GM18499 (cell line): ENCODE data around the gene KDM6B.
"Not testable (repeated sequence)": the region's sequence is repeated elsewhere in the genome, so short reads cannot be mapped to it uniquely, and the experiment has no call there.

Experiments
- ATAC-seq: cut with Tn5 transposase; IDR thresholded peaks from one replicate; pipeline ENCODE4 v1.9.1; 2021; ENCODE audit warnings: moderate number of reproducible peaks; ENCODE audit not compliant: insufficient read depth, unreplicated experiment

The KDM6B gene

DNA sequence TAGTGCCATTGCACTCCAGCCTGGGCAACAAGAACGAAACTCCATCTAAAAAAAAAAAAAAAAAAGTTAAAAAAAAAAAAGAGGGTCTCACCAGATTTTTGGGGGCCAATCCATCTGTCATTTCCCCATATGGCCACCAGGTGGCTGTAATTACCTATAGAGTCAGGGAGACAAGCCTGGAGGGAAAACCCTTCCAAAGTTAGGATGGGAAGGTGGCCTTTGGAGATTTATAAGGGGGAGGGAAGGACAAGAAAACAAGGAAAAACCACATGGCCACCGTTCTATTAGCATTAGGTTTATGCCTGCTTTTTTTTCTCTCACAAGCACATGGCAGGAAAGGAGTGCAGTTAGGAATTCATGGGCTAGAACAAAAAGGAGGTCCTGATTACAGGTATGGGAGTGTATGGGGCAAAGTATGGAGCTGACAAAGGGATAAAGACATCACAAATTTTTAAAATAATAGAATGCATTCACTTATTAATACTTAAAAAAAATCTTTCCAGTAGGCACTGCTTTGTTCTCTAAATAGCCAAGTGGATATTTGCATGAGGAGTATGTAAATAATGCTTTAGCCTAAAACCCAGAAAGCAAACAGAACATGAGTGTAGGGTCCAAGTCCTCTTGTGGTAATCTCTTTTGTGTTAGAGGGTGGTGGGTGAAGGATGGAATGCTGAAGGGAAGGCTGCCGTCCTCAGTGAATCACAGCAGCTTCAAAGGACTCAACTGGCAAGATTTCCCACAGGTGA is 28.8 kb downstream of the KDM6B start:
- ATAC-seq, result no peak

DNA sequence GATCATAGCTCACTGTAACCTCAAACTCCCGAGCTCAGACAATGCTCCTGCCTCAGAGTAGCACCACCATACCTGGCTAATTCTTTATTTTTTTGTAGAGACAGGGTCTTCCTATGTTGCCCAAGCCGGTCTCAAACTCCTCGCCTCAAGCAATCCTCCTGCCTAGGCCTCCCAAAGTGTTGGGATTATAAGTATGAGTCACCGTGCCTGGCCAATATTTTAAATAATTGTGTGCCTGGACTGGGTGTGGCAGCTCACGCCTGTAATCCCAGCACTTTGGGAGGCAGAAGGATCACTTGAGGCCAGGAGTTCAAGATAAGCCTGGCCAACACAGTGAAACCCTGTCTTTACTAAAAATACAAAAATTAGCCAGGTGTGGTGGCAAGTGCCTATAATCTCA is 30.4 kb downstream of the KDM6B start:
- ATAC-seq, result not testable (repeated sequence)

DNA sequence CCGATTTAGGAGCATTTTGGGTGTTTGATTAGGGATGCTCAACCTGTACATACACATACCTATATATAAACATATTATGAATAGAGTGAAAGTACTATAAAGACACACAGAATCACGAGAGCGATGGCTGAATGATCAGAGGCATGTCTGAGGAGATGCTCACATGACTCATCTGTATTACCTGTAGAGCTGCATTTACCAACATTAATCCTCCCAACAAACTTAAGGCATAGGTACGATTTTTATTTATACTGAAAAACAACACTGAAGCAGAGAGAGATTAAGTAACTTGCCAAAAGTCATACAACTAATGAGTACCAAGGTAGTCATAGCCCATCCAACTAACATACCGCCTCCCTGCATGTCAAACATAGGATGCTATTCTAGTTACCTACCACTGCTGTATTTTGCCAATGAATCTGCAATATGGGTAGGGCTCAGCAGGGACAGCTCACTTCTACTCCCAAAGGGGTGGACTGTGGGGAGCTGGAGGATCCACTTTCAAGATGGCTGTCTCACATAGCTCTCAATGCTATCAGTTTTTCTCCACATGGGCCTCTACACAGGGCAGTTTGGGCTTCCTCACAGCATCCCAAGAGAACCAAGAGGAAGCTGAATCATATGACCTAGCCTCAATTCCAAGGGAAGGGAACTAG is 31.1 kb downstream of the KDM6B start:
- no peak for ATAC-seq

DNA sequence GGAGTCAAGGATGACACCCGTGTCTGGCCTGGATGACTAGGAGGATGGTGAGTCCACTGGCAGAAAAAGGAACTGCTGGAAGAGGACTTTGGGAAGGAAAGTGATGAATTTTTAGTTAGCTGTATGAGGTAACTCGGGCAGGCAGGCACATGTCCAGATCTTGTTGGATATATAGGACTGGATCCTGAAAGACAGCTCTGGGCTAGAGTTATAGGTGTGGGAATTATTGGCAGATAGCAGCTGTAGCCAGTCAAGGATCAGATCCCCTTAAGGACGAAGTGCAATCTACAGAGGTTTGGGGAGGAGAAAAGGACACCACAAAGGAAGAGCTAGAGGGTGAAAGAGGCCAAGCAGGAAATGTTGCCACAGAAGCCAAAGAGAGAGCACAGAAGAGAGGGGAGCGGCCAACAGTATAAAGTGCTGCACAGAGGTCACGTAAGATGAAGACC is 33.9 kb downstream of the KDM6B start:
- ATAC-seq, result no peak

DNA sequence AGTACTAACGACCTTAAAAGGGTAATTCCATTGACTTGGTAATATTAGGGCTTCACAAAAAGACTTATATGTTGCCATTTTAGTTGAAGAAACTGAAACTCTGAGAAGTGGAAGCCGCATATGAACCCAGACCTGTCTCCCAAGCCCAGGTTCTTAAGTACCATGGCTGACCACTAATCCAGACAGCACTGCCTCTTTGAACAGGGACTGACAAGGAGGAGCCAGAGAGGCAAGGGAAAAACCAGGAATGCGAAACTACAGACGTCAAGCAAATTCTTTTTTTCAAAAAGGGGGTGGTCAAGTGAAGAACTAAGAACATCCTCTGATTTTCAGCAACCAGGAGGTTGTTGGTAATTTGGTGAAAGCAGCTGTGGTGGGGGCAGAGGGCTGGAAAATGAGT is 39.0 kb downstream of the KDM6B start:
- ATAC-seq, result no peak

DNA sequence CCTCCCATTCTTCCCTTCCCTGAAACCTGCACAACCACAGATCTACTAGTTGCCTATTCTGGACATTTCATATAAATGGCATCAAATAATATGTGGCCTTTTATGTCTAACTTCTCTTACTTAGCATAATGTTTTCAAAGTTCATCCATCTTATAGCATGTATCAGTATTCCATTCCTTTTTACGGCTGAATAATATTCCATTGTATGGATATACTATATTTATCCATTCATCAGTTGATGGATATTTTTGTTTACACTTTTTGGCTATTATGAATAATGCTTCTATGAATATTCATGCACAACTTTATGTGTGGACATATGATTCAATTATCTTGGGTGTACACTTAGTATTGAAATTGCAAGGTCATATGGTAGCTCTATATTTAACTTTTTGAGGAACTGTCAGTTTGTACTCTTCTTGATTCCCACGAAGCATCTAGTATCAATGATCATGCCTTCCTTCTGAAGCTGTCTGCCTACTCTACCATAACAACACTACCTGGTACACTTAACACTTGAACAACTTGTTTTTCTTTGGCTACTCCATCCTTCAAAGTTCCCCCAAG is 41.9 kb downstream of the KDM6B start:
- no peak for ATAC-seq

DNA sequence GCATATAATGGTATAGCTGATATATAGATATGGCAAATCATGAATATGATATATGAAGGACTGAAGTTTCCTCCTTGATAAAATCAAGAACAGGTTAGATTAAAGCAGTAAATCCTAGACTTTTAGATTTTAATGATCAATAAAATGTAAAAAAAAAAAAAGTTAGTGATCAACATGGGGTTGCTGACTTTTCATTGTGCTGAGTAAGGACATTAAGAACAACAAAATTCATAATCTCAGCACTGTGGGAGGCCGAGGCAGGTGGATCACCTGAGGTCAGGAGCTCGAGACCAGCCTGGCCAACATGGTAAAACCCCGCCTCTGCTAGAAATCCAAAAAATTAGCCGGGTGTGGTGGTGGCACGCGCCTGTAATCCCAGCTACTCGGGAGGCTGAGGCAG is 44.2 kb downstream of the KDM6B start:
- no peak for ATAC-seq

DNA sequence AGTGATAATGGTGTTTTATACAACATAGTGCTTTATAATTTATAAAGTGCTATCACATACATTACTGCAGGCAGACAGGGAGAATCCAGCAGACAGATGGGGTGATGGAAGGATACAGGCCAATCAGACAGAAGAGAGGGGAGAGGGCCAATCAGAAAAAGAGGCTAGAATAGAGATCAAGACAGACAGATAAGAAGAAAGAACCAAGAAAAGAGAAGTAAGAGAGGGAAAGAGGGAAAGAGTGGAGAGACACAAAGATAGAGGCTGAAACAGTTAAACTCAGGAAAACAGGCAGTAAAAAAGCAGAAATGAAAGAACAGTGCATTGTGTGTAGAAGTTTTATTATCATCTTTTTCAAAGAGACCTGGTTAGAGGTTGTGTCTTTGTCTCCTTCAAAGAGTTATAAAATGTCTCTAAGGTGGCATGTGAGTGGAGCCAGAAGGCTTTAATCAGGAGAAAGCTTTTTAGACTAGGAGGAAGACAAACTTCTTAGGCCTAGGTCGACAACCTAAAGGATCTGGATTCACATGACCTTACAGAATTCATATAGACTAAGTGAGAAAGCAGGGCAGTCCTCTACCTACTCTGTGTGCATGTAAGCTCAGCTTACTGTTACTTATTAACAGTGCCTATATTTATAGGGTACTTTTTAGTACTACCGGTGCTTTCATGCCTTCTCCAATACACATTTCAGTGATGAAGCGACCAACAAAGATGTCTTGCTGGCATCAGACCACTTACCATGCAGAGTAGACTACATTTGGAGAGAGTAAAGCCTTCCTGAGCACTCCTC is 46.3 kb downstream of the KDM6B start:
- no peak for ATAC-seq

DNA sequence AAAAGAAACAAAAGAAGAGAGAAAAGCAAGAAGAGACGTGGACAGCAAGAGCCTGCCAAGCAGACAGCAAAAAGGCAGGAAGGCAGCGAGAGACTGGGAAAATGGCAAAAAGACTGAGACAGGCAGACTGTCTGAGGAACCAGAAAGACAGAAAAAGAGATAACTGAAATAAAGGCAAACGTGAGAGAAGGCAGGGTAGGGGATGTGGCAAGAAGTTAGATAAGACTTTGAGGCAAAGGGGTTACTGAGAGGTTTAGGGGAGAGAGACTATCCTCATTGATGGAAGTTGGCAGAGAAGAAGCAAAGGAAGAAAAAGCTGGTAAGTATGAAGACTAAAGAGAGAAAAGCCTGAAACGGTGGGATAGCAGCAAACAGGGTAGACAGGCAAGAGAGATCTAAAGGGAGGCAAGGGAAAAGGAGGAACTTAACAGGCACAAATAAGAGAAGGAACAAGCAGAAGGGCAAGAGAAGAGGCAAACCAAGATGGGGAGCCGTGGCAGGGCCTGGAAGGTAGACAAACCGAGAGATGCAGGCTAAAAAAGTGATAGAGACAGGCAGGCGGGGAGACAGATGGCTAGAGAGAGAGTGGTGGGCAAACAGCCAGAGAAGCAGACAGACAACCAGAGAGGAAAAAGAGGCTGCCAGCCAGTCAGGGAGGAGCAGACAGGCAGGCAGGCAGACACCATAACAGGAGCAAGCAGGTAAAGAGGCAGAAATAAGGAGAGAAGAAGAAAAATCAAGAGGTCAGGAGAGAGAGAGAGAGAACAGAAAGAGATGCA is 47.4 kb downstream of the KDM6B start:
- ATAC-seq, result no peak

DNA sequence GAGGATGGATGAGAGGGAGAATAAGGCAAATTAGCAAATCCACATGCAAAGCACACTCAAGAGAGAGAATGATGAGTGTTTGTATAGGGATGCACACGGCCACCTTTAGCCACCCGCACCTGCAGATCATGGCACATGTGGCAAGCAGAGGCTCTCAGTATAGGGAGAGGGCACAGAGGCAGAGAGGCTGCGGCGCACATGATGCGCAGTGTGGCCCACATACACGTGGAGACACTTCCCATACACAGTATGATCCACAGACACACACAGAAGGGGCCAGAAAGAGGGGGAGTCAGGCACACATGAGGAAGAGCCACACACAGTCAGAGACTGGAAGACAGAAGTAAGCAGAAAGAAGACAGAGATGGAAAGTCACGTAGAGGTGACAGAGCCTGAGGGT is 48.1 kb downstream of the KDM6B start:
- ATAC-seq, result no peak

DNA sequence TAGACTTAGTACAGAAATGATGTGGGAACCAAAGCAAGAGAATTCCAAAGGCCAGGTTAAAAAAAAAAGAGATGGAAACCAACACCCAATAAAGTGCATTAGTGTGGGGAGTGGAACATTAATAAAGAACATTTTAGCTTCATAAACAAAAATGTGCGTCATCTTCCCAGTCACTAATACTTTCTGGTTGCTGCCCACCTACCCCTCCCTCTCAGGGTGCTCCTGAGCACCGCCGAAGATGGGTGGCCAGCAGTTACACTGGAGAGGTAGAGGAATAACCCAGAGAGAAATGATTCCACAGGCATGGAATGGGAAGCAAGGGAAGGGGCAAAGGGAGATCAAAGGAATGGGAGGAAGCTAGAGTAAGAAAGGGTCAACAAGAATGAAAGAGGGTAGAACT is 48.6 kb downstream of the KDM6B start:
- ATAC-seq, result no peak
